A549 treated with DMSO at 1 μM for 4 hours (cell line): ENCODE data around the gene RBX1. TPM values are rescaled to one million over a fixed set of nuclear protein-coding genes. Genes with fewer than 3 reads are reported as not detected.

Experiments
- total RNA-seq: library from RNA; stranded (reverse); fragments of 200-300 nt; extraction: Qiagen RNA extraction; gene quantifications from 5 replicates; pipeline ENCODE4 v1.2.3, GENCODE V29; 2022; ENCODE audit warnings: low read depth

The RBX1 gene
- 49.3 to 57.9 TPM (median 52.4 TPM) in 5 replicates for total RNA-seq

GRCh38 chr22:40950962-40951794 is at the start of gene RBX1:
Gene RBX1 (plus strand): TSS chr22:40951378. CDS start chr22:40951399, 21 bp downstream.

Other genes starting within 250 kb of the RBX1 start
- gene SLC25A17, start 132.0 kb upstream of the RBX1 start, total RNA-seq = 21.1 to 25.4 TPM (median 24.6 TPM) in 5 replicates
- gene ST13, start 94.7 kb upstream of the RBX1 start, total RNA-seq = 150 to 170 TPM (median 159 TPM) in 5 replicates
- 8.1 to 12.0 TPM (median 9.6 TPM) in 5 replicates for gene XPNPEP3, start 94.2 kb upstream of the RBX1 start, total RNA-seq
- gene DNAJB7, start 89.3 kb upstream of the RBX1 start, total RNA-seq = not detected in 5 replicates
- 19.6 to 27.2 TPM (median 23.9 TPM) in 5 replicates for gene EP300, start 141.2 kb downstream of the RBX1 start, total RNA-seq